Central memory CD8-positive, alpha-beta T cell (primary cell): ENCODE measurements around the gene STIM2.
A peak's percentile ranks its signal among the peaks of the same experiment; 100 is the strongest.

ENCODE experiments used
- ATAC-seq: fragments of 150-1000 bp; cut with Tn5 transposase; replicated peaks from 2 replicates; pipeline ENCODE4 v1.10.0; 2022; ENCODE audit warnings: mild to moderate bottlenecking, moderate FRiP score, moderate number of reproducible peaks; ENCODE audit not compliant: poor library complexity, severe bottlenecking; ENCODE audit errors: extremely low read depth
- DNase-seq, 2 donors: peaks; one replicate each; pipeline ENCODE4 v3.0.0; 2021; ENCODE audit warnings: low spot score in 2 of 2
- H3K27ac Mint-ChIP-seq: one replicate; pipeline ENCODE4 v1.8.0; 2022; ENCODE audit warnings: low read depth, mild to moderate bottlenecking, moderate library complexity, mixed read lengths
- H3K27me3 Mint-ChIP-seq: one replicate; pipeline ENCODE4 v1.8.0; 2022; ENCODE audit warnings: mixed read lengths
- H3K36me3 Mint-ChIP-seq: one replicate; pipeline ENCODE4 v1.8.0; 2022; ENCODE audit warnings: mild to moderate bottlenecking, moderate library complexity, mixed read lengths; ENCODE audit not compliant: insufficient read depth
- H3K4me1 Mint-ChIP-seq: one replicate; pipeline ENCODE4 v1.8.0; 2022; ENCODE audit warnings: mixed read lengths
- H3K4me3 Mint-ChIP-seq: one replicate; pipeline ENCODE4 v1.8.0; 2022; ENCODE audit warnings: mild to moderate bottlenecking, moderate library complexity, mixed read lengths
- H3K9me3 Mint-ChIP-seq: one replicate; pipeline ENCODE4 v1.8.0; 2022; ENCODE audit warnings: mixed read lengths

Gene STIM2

GRCh38 chr4:26991057-26991456, 130.4 kb downstream of the STIM2 start:
- peaks cover 7% of the 10 kb centered on the region for H3K36me3 Mint-ChIP-seq
- ATAC-seq = no peak
- DNase-seq = no peak
- no peaks in the 10 kb centered on the region for H3K27me3 Mint-ChIP-seq
- H3K4me1 Mint-ChIP-seq = peaks cover 33% of the 10 kb centered on the region
- H3K4me3 Mint-ChIP-seq = no peak overlapping the region
- no peaks in the 10 kb centered on the region for H3K9me3 Mint-ChIP-seq
- peak overlapping the region; percentile 26 for H3K27ac Mint-ChIP-seq

GRCh38 chr4:26992657-26993361, 132.2 kb downstream of the STIM2 start:
- ATAC-seq (peak; percentile 43), DNase-seq (no peak)
- Mint-ChIP-seq H3K4me3 (no peak overlapping the region), H3K4me1 (peaks cover 20% of the 10 kb centered on the region), H3K27ac (no peak overlapping the region), H3K9me3 (no peaks in the 10 kb centered on the region), H3K36me3 (peaks cover 7% of the 10 kb centered on the region), H3K27me3 (no peaks in the 10 kb centered on the region)

GRCh38 chr4:26993539-26993938, 132.9 kb downstream of the STIM2 start:
- Mint-ChIP-seq H3K4me1 (peaks cover 13% of the 10 kb centered on the region), H3K27ac (no peak overlapping the region), H3K9me3 (no peaks in the 10 kb centered on the region)

GRCh38 chr4:26993967-26994366, 133.3 kb downstream of the STIM2 start:
- H3K27me3 Mint-ChIP-seq = no peaks in the 10 kb centered on the region

More at GRCh38 chr4:26993539-26993938, 132.9 kb downstream of the STIM2 start:
- Mint-ChIP-seq H3K27me3 (no peaks in the 10 kb centered on the region), H3K36me3 (peaks cover 7% of the 10 kb centered on the region), H3K4me3 (no peak overlapping the region)
- DNase-seq (no peak), ATAC-seq (no peak)

GRCh38 chr4:26995316-26995715, 134.7 kb downstream of the STIM2 start:
- no peak for DNase-seq
- Mint-ChIP-seq H3K4me1 (peaks cover 11% of the 10 kb centered on the region), H3K4me3 (no peak overlapping the region), H3K36me3 (peaks cover 9% of the 10 kb centered on the region), H3K27me3 (no peaks in the 10 kb centered on the region), H3K27ac (no peak overlapping the region), H3K9me3 (no peaks in the 10 kb centered on the region)
- ATAC-seq = no peak

More at GRCh38 chr4:26993967-26994366, 133.3 kb downstream of the STIM2 start:
- Mint-ChIP-seq H3K4me3 (no peak overlapping the region), H3K4me1 (peaks cover 13% of the 10 kb centered on the region), H3K9me3 (no peaks in the 10 kb centered on the region), H3K36me3 (peaks cover 7% of the 10 kb centered on the region), H3K27ac (no peak overlapping the region)
- DNase-seq = no peak
- no peak for ATAC-seq

- H3K4me3 Mint-ChIP-seq = no peak overlapping the region
- no peaks in the 10 kb centered on the region for H3K4me1 Mint-ChIP-seq
- no peak for DNase-seq
- H3K9me3 Mint-ChIP-seq = no peaks in the 10 kb centered on the region
- peaks cover 9% of the 10 kb centered on the region for H3K36me3 Mint-ChIP-seq
- no peaks in the 10 kb centered on the region for H3K27me3 Mint-ChIP-seq
- no peak overlapping the region for H3K27ac Mint-ChIP-seq
- no peak for ATAC-seq
Observed at GRCh38 chr4:26996745-26997144, 136.1 kb downstream of the STIM2 start.

- Mint-ChIP-seq H3K36me3 (peaks cover 15% of the 10 kb centered on the region), H3K4me3 (no peak overlapping the region), H3K4me1 (peaks cover 19% of the 10 kb centered on the region), H3K27me3 (no peaks in the 10 kb centered on the region), H3K9me3 (no peaks in the 10 kb centered on the region), H3K27ac (peak overlapping the region; percentile 29)
- no peak for ATAC-seq
- no peak for DNase-seq
Observed at GRCh38 chr4:26999689-27000088, 139.0 kb downstream of the STIM2 start.

- no peaks in the 10 kb centered on the region for H3K27me3 Mint-ChIP-seq
- peak overlapping the region; percentile 29 for H3K27ac Mint-ChIP-seq
- H3K36me3 Mint-ChIP-seq = peaks cover 15% of the 10 kb centered on the region
- ATAC-seq (no peak), DNase-seq (no peak)
- peaks cover 19% of the 10 kb centered on the region for H3K4me1 Mint-ChIP-seq
- H3K4me3 Mint-ChIP-seq = no peak overlapping the region
- no peaks in the 10 kb centered on the region for H3K9me3 Mint-ChIP-seq
Observed at GRCh38 chr4:27000122-27000521, 139.5 kb downstream of the STIM2 start.

- DNase-seq = no peak
- H3K4me1 Mint-ChIP-seq = peaks cover 19% of the 10 kb centered on the region
- H3K27me3 Mint-ChIP-seq = no peaks in the 10 kb centered on the region
- no peak overlapping the region for H3K27ac Mint-ChIP-seq
- no peaks in the 10 kb centered on the region for H3K9me3 Mint-ChIP-seq
- ATAC-seq = peak; percentile 77
- H3K36me3 Mint-ChIP-seq = peaks cover 9% of the 10 kb centered on the region
- no peak overlapping the region for H3K4me3 Mint-ChIP-seq
Observed at GRCh38 chr4:27000820-27001219, 140.2 kb downstream of the STIM2 start.

- Mint-ChIP-seq H3K9me3 (no peaks in the 10 kb centered on the region), H3K27me3 (no peaks in the 10 kb centered on the region), H3K27ac (no peak overlapping the region), H3K4me3 (no peak overlapping the region), H3K4me1 (peaks cover 19% of the 10 kb centered on the region), H3K36me3 (peaks cover 8% of the 10 kb centered on the region)
- no peak for DNase-seq
- no peak for ATAC-seq
Observed at GRCh38 chr4:27001398-27002164, 140.9 kb downstream of the STIM2 start.

- peaks cover 12% of the 10 kb centered on the region for H3K36me3 Mint-ChIP-seq
- peaks cover 19% of the 10 kb centered on the region for H3K4me1 Mint-ChIP-seq
- no peaks in the 10 kb centered on the region for H3K27me3 Mint-ChIP-seq
- ATAC-seq (peak; percentile 27), DNase-seq (no peak)
- peak overlapping the region; percentile 70 for H3K27ac Mint-ChIP-seq
- H3K4me3 Mint-ChIP-seq = peak overlapping the region; percentile 27
- no peaks in the 10 kb centered on the region for H3K9me3 Mint-ChIP-seq
Observed at GRCh38 chr4:27003642-27004113, 143.0 kb downstream of the STIM2 start.

- peaks cover 19% of the 10 kb centered on the region for H3K4me1 Mint-ChIP-seq
- no peak for DNase-seq
- no peak for ATAC-seq
- H3K27ac Mint-ChIP-seq = no peak overlapping the region
- no peaks in the 10 kb centered on the region for H3K27me3 Mint-ChIP-seq
- H3K36me3 Mint-ChIP-seq = peaks cover 16% of the 10 kb centered on the region
- H3K4me3 Mint-ChIP-seq = no peak overlapping the region
- H3K9me3 Mint-ChIP-seq = no peaks in the 10 kb centered on the region
Observed at GRCh38 chr4:27005501-27005900, 144.9 kb downstream of the STIM2 start.
